ENCODE results near the gene GRAMD1B.

The GRAMD1B gene

DNA sequence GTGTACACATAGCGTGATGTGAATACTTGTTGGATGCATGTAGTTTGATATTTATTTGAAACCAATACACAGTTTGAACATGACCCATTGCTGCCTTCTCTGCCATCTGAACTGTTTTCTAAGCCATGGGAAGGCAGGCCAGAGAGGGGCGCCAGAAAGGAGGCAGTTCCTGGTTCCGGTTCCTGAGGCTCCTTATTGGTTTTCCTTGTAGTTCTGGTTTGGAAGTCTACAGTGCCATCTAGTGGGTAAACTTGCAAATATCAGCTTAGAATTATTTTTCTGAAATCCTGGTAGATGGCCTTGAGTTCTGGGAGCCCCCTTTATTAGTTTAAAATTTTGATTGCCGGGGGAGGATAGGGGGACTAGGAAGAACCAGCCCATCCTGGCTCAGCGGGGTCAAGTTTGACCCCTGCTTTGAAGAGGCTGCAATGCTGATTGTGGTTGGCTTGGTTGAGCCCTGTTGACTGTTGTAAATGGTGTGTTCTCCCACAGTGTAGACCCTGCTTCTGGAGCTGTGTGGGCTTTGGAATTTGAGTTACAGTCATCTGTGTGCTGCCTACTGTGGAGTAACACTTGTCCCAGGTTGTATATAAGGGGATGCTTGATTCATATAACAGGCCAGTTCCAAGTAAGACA lies 48.4 kb downstream of the GRAMD1B start:
- no peak for DNase-seq

DNA sequence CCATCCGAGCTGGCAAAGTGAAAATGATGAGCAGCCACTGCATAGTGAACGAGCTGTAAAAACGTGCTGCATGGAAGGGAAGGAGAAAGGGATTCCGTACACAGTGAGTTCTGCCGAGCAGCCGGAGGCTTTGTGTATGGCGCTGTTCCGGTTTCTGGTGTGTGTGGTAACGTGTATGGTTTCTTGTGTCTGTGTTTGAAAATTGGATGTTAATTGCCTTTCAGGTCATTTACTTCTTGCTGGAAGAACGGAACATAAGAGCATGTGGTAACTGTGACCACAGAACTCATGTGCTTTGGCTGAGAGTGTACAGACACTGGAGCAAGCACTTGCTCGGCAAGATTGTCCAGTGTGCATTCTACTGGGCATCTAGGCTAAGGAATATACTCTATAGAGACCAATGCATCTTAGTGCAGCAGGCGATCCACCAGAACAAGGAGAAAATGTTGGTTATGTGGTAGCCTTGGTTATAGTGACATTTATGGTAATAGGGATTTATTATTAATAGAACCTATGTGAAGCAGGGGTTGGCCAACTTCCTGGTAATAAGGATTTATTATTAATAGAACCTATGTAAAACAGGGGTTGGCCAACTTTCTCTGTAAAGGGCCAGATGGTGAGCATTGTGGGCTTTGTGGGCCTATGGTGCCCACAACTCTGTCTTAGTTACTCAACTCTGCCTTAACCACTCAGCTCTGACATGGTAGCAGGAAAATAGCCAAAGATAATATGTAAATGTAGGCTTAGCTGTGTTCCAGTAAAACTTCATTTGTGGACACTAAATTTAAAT lies 49.2 kb downstream of the GRAMD1B start:
- no peak for DNase-seq

GRCh38 chr11:123480290-123480815 lies 50.3 kb downstream of the GRAMD1B start:
- DNase-seq: no peak

DNA sequence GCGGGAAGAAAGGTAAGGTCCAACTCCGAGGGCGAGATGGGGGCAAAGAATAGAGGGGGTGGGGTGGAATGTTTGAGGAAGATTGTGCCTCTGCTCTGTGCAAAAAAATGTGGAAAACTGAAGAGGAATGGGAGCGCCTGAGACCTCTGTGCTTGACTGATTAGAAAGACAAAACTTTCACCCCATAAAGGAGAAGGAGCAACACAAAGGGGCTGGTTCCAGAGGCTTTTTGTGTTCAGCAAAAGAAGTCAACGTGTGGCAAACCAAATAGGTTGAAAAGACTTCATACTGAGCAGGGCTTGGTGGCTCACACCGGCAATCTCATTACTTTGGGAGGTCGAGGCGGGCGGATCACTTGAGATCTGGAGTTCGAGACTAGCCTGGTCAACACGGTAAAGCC lies 50.8 kb downstream of the GRAMD1B start:
- no peak for DNase-seq

DNA sequence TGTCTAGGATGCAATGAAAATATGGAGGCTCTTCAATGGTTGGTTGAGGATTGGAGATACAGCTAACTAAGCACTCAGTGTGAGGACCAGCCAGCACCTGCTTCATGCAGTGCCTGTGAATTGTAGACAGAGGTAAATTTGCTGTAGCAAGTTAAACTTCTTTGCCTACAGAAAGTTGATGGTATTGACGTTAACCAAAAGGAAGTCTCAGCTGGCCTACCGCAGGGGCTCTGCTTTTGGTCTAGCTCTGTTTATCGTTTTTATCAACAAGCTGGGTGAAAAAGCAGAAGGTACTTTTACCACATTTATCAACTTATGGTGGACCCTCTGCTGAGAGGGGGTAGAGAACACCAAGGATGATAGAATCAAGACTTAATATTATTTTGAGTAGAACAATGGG lies 51.6 kb downstream of the GRAMD1B start:
- no peak for DNase-seq

DNA sequence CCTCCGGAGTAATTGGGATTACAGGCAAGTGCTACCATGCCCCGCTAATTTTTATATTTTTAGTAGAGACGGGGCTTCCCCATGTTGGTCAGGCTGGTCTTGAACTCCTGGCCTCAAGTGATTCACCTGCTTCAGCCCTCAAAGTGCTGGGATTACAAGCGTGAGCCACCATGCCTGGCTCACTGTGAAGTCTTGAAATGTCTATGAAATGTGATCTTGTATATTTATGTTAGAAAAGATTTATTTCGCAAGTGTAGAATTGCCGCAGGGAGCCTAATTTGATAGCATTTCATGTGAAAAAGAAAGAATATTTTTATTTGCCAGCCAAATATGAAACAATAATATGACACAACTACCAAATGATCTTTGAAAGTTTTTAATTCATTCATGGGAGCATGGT lies 52.1 kb downstream of the GRAMD1B start:
- no peak for DNase-seq

DNA sequence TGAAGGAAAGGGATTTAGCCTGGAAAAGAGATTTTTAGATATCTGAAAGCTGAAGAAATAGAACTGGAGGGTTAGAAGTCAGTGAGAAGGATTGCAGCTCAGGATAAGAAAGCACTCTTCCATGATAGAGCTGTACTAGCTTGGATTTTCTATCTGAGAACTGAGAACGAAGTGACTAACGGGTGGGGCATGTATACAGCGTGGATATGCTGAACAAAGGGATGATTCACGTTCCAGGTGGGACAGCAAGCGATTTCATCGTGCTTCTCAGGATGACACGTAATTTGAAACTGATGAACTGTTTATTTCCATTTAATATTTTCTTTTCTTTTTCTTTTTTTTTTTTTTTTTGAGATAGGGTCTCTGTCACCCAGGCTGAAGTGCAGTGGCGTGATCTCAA lies 53.0 kb downstream of the GRAMD1B start:
- no peak for DNase-seq

GRCh38 chr11:123483466-123483865 lies 53.4 kb downstream of the GRAMD1B start:
- no peak for DNase-seq

DNA sequence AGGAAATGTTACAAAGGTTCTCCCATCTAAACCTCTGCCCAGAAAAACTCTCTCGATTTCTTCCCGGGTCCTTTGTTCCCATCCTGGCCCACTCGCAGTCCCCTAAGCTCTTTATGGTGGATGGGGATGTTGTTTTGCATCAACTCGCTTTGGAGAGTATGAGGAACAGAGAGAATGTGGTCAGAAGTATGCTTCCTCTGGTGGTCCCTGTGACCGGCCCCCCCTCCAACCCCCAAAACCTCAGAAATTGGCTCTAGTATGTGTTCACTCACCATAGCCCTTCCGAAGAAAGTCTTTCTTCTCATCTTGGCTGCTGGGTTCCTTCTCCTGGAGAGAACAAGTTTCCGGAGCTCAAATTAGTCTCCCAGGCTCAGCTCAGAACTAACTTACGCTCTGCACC lies 54.4 kb downstream of the GRAMD1B start:
- no peak for DNase-seq

DNA sequence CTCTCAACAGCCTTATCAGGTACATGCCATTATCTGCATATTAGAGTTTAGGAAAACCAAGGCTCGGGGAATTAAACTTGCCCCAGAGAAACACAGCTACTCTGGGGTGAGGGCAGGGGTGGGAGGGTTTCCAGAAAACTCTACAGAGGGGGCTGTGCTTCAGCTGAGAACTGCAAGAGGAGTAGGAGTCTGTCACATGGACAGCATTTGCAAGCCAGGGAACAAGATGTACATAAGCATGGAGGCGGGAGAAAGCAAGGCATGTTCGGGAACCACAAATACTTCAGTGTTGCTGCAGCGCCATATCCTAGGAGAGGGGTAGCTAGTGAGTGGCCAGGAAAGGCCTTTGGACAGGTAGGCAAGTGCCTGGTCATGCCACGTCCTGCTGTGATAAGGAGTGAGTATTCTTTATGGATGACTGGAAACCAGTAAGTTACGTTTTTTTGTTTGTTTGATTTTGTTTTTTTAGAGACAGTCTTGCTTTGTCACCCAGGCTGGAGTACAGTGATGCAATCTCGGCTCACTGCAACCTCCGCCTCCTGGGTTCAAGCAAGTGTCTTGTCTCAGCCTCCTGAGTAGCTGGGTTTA lies 57.2 kb downstream of the GRAMD1B start:
- no peak for DNase-seq

DNA sequence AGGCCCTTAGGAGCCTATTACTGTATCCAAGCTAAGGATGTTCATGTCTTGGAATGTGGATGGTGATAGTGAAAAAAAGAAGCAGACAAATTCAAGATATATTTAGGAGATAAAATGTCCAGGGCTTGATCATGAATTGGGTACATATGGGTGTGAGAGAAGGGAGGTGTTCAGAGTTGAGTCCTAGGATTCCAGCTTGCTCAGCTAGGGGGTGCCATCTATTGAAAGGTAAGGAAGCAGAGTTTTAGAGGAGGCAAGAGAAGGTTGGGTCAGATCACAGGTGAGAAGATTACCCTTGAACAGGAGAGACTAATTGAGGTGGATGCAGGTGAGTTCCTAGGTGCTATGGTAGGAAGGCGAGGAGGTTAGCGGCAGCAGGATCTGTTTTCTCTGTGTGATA lies 60.5 kb downstream of the GRAMD1B start:
- DNase-seq: no peak

GRCh38 chr11:123491241-123491640 lies 61.2 kb downstream of the GRAMD1B start:
- no peak for DNase-seq

DNA sequence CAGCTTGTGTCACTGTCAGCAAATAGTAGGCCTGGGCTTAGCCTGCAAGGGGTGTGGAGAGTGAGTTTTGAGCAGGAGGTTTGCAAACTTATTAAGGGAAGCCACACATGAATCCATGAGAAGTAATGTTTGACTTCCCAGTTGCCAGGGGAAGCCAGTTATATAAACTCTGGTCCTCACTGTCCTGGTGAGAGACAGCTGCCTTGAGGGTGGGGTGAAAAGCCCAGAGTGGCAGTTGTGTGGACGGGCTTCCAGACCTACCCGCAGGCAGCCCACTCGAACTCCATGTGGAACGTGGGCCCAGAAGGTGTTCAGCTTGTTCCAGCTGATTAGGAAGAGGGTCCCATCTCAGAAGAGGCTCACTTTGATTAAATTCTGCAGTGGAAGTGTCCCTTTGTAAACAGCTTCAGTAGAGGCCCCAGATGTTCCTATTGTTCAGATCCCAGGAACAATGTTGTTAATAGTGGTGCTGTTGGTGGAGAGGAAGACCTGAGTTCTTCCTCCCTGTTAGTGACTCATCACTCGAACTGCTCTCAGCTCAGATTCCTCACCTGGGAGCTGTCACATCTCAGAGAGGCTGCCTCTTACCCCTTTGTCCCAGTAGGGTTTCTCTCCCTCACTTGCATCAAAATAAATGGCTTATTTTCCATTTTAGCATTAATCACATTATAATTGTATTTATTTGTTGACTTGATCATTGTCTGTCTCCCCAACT lies 63.4 kb downstream of the GRAMD1B start:
- DNase-seq: no peak

DNA sequence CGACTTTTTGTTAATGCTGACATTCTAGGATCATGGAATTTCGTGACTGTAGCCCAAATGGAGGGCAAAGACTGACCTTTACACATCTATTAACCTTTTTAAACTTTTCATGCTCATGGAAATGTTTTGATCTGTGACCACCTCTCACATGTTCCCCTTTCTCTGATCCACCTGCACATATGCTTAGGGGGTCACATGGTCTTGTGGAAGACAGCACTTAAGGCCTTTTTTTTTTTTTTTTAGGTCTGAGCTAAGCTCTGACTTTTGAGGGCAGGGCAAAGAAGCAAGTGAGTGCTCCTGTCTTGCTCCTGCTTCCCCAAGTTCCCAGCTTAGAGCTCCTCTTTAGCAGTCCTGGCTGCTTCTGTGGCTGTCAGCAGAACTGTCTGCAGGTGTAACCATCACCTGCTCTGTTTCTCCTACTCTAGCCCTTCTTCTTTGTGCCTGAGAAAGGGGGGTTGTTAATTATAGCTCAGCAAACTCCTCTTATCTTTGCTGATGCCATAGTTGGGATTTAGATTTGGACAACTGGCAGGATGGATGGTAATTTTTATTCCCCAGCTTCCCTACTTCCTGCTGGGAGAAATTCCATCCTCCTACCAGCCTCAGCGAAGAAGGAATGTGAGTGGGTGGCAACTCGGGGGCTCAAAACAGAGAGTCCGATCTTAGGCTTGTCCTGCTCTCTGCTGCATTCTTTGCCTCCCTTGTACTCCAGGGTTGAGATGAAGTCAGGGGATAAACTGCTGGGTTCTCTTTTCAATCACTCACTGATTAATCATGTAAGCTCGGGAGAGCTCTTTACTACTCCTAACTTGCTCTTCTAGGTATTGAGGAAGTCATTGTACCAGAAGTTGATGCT lies 64.4 kb downstream of the GRAMD1B start:
- DNase-seq: no peak

DNA sequence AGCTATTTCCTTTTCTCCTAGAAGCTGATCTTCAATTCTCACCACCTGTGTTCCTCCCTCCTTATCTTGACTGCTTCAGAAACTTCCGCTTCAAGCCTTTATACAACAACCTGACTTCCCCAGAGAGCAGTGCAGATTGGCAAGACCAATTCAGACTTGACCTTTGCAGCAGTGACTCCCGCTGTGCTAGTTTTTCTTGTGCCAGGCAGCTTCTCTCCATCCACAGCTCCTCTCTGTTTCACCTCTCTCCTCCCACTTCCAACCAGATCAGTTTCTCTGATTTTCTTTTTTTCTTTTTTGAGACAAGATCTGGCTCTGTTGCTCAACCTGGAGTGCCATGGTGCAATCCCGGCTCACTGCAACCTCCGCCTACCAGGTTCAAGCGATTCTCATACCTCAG lies 74.3 kb downstream of the GRAMD1B start:
- DNase-seq: no peak

GRCh38 chr11:123505546-123506299 lies 75.7 kb downstream of the GRAMD1B start:
- no peak for DNase-seq

DNA sequence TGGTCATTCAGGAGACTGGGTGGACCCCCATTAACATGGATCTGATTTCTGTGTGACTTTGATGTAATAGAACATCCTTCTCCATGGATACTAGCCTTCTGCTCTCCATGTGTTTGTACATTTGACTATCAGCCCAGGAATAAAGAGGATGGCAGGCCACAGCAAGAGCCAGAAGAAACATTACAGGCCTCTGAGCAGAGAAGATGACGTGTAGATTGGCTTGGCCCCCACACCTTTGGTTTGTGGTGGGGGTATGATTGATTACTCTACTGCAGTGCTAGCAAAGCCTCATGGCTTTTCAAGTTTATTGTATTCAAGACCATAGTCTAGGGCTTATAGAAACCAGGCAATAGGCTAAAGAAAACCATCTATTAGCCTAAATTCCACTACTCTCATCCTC lies 77.0 kb downstream of the GRAMD1B start:
- no peak for DNase-seq

DNA sequence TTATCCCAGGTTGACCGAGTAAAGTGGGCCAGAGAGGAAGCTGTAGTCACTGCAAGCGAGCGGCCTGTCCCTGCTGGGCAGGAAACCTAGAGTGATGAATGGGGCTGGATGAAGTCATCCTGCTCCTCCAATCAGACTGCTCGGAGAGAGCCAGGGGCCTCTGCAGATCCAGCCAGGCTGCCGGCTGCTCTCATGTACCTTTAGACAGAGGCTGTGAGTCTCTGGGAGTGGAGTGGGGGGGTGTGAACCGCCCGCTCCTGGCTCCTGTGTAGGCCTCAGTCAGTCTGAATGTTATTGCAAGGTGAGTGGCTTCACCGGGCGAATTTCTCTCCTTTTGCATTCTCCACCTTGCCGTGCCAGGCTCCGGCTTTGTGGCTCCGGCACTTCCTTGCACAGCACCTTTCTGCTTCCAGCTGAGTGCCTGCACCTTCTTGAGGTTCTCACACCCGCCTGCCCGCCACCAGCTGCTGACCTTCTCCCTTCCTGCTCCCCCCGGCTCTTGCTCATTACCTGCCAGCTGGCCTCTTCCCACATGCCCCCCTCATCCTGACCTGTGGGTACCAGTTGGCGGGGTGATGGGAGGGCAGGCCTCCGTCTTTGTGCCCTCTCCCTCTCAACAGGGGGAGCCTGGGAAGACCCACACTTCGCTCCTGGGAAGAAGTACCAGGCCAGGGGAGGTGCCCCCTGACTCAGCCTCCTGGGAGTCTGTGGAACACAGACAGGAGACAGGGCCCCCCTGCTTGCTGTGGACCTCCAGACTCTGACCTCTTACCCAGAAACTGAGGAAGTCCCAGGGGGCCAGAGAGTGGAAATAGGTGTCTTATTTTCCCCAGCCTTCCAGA lies 79.9 kb downstream of the GRAMD1B start:
- no peak for DNase-seq

GRCh38 chr11:123510579-123510905 lies 80.5 kb downstream of the GRAMD1B start:
- DNase-seq: no peak

DNA sequence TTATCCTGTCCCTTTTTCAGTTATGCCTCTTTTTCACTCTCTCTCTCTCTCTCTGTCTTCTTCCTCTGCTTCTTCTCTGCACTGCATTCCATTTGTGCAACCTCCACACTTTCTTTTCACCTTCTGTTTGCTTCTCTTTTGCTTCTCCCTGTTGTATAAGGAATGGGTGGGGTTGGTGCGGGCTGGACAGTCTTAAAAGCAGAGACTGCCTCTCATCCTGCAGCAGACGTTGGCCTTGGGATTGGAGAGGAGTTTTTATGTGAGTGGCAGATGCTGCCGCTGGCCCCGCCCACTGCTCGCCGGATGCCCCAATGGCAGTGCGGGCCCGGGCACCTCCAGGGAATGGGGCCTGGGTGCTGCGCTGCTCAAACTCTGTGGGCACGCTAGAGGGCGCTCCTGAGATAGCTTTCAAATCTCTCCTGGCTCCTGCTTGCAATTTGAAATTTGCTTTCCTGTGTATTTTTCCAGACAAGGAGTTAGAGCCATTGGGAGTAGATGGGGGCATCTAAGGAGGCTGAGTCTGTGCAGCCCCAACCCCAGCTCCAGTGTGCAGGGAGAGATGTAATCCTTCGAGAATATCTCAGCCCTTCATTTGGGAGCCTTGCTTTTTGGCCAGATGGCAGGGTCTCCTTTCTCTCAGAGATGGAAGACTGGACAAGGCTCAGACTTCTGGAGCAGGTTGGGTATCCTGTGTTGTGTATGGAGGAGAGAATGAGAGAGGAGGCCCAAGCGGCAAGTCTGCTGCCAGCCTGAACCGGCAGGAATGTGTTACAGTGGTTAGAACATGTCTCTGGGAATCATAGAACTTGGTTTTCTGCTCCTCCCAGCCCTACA lies 81.2 kb downstream of the GRAMD1B start:
- peak; percentile 11 to 40 (median 19) for DNase-seq

All from activated naive CD4-positive, alpha-beta T cell (primary cell).